ENCODE measurements around the gene PAX7. TPM values are rescaled to one million over a fixed set of nuclear protein-coding genes. Genes with fewer than 3 reads are reported as not detected.

PAX7 gene
- total and polyA plus RNA-seq, 2 of the 4 experiments (the other 2 are of a cell fraction): not detected

DNA sequence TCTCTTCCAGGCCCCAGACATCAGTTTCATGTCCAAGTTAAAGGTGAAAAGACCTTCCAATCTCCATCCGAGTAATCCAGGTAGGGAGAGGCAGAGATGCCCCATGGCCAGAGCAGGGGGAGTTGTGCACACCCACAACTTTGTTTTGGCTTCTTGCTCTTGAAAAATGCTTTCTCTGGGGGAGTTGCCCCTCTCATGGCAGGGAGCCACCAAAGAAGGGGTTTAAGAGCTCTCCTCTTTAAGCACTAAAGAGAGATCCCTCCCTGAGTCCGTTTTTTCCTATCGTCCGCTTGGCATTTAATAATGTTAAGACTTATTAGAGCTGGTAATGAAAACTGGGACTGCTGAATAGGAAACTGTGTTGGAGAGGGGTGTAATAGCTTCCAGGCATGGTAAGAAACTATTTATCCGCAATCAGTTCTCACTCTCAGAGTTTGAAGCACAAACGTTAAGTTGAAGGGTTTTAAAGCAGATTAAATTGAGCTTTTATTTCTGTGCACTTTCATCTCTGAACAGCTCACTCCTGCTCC, 8.3 kb downstream of the PAX7 start:
- Histone ChIP-seq H3K27me3 (ENCODE audit: control insufficient read depth, insufficient read depth, low read length) (peaks cover 91% of the 10 kb centered on the region), H3K14ac (replicated peaks; ENCODE audit: low read depth, low read length) (no peak overlapping the region), H3K9ac (ENCODE audit: low read depth, low read length) (no peak overlapping the region), H3K36me3 (ENCODE audit: control insufficient read depth, insufficient read depth, low read length) (no peaks in the 10 kb centered on the region), H3K4ac (ENCODE audit: low read depth, low read length) (no peak overlapping the region), H4K5ac (ENCODE audit: low read depth, low read length) (no peak overlapping the region), H3K9me3 (ENCODE audit: control insufficient read depth, insufficient read depth, low read length) (no peaks in the 10 kb centered on the region), H2AK5ac (ENCODE audit: low read depth, low read length) (no peak overlapping the region), H3K18ac (ENCODE audit: low read depth, low read length) (no peak overlapping the region), H4K20me1 (ENCODE audit: insufficient read depth, low read length) (no peaks in the 10 kb centered on the region), H2BK15ac (ENCODE audit: low read depth, low read length) (no peak overlapping the region), H3K4me1 (ENCODE audit: control insufficient read depth, insufficient read depth, low read length) (no peaks in the 10 kb centered on the region), H4K91ac (ENCODE audit: insufficient read depth, low read depth, low read length) (no peak overlapping the region), H3K56ac (ENCODE audit: extremely low read depth, insufficient read depth, low read length) (no peak overlapping the region), H3K9me1 (ENCODE audit: insufficient read depth, low read length) (no peaks in the 10 kb centered on the region), H2BK20ac (ENCODE audit: low read depth, low read length) (no peak overlapping the region), H3K27ac (ENCODE audit: insufficient read depth, low read length) (no peak overlapping the region), H2BK120ac (ENCODE audit: low read depth, low read length) (no peak overlapping the region), H2BK5ac (ENCODE audit: low read depth, low read length, poor library complexity, severe bottlenecking) (no peak overlapping the region), H2AFZ (replicated peaks; ENCODE audit: low read length, poor library complexity) (no peak overlapping the region), H3K4me3 (ENCODE audit: insufficient read depth, low read depth, low read length) (no peak overlapping the region), H3K79me1 (ENCODE audit: low read depth in 1 of 2, low read length in 2 of 2) (no peaks in the 10 kb centered on the region), H2AK9ac (replicated peaks; ENCODE audit: low read depth, low read length, poor library complexity) (no peak overlapping the region), H3K23ac (ENCODE audit: low read depth, low read length) (no peak overlapping the region), H4K8ac (ENCODE audit: low read depth in 2 of 2, low read length in 2 of 2) (no peak overlapping the region), H3K4me2 (ENCODE audit: low read depth, low read length) (no peak overlapping the region)
- dilution Hi-C loops (cut with HindIII; ENCODE audit: low sequenced_read_pairs, unreplicated experiment) (no loop called here), in situ Hi-C loops (cut with MboI; ENCODE audit: low sequenced_read_pairs) (no loop called here), intact Hi-C loops (cut with micrococcal nuclease) (no loop called here)
- ATAC-seq (ENCODE audit: low read depth) (no peak), DNase-seq (no peak)
- WGBS, 2 experiments (ENCODE audit: extremely low coverage in 2 of 2, insufficient read length in 1 of 2): no CpG with 5 or more reads among the region's 6 CpGs
- BruUV-seq (replicated peaks): no TSS peak
- CTCF ChIA-PET: no interaction called here
- POLR2A ChIA-PET (ENCODE audit: unreplicated experiment): no interaction called here
- TF ChIP-seq RFX5 (IDR thresholded peaks at IDR 0.05; ENCODE audit: low read depth, low read length) (no peak), SMC3 (IDR thresholded peaks at IDR 0.05; ENCODE audit: low read depth, low read length) (no peak), POLR2A (IDR thresholded peaks at IDR 0.05; ENCODE audit: low read depth, low read length) (no peak), BHLHE40 (IDR thresholded peaks at IDR 0.05; ENCODE audit: low read depth, low read length) (no peak), MXI1 (IDR thresholded peaks at IDR 0.05; ENCODE audit: borderline replicate concordance, low read depth, low read length) (no peak), MAFK (IDR thresholded peaks at IDR 0.05; ENCODE audit: low read depth, low read length) (no peak)
- TF ChIP-seq, protein P1, sequence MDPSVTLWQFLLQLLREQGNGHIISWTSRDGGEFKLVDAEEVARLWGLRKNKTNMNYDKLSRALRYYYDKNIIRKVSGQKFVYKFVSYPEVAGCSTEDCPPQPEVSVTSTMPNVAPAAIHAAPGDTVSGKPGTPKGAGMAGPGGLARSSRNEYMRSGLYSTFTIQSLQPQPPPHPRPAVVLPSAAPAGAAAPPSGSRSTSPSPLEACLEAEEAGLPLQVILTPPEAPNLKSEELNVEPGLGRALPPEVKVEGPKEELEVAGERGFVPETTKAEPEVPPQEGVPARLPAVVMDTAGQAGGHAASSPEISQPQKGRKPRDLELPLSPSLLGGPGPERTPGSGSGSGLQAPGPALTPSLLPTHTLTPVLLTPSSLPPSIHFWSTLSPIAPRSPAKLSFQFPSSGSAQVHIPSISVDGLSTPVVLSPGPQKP (IDR thresholded peaks at IDR 0.05; ENCODE audit: borderline replicate concordance, low read depth, low read length): no peak
- TF ChIP-seq, protein P2, sequence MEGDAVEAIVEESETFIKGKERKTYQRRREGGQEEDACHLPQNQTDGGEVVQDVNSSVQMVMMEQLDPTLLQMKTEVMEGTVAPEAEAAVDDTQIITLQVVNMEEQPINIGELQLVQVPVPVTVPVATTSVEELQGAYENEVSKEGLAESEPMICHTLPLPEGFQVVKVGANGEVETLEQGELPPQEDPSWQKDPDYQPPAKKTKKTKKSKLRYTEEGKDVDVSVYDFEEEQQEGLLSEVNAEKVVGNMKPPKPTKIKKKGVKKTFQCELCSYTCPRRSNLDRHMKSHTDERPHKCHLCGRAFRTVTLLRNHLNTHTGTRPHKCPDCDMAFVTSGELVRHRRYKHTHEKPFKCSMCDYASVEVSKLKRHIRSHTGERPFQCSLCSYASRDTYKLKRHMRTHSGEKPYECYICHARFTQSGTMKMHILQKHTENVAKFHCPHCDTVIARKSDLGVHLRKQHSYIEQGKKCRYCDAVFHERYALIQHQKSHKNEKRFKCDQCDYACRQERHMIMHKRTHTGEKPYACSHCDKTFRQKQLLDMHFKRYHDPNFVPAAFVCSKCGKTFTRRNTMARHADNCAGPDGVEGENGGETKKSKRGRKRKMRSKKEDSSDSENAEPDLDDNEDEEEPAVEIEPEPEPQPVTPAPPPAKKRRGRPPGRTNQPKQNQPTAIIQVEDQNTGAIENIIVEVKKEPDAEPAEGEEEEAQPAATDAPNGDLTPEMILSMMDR (conservative IDR thresholded peaks at IDR 0.05; ENCODE audit: low read depth, low read length): no peak

All from IMR-90 (cell line).